RWPE2 (cell line): ENCODE measurements around the gene COL4A2.
A peak's percentile ranks its signal among the peaks of the same experiment; 100 is the strongest.

ENCODE experiments used
- ATAC-seq: fragments of 200-7000 bp; cut with Tn5 transposase; 3 replicates; pipeline ENCODE4 v1.9.1; 2021; ENCODE audit warnings: low read depth
- DNase-seq: peaks from one replicate; pipeline ENCODE4 v3.0.0-alpha.2; 2020; ENCODE audit warnings: low spot score
- H3K27ac ChIP-seq: fragments of 450-650 bp; 2 replicates; pipeline ENCODE4 v1.5.1; 2017; ENCODE audit warnings: mild to moderate bottlenecking; ENCODE audit not compliant: poor library complexity, severe bottlenecking
- H3K27me3 ChIP-seq: fragments of 250-450 bp; sonication (Bioruptor Pico); 2 replicates; pipeline ENCODE4 v1.5.1; 2021; ENCODE audit warnings: mild to moderate bottlenecking, moderate library complexity; ENCODE audit not compliant: insufficient read depth, poor library complexity, severe bottlenecking
- H3K36me3 ChIP-seq: fragments of 250-450 bp; sonication (Bioruptor Pico); 2 replicates; pipeline ENCODE4 v1.5.1; 2020; ENCODE audit warnings: low read depth, mild to moderate bottlenecking, moderate library complexity
- H3K4me1 ChIP-seq: fragments of 250-450 bp; sonication (Bioruptor Pico); 2 replicates; pipeline ENCODE4 v1.5.1; 2021; ENCODE audit warnings: mild to moderate bottlenecking, moderate library complexity; ENCODE audit not compliant: insufficient read depth, poor library complexity, severe bottlenecking
- H3K4me3 ChIP-seq: fragments of 250-450 bp; sonication (Bioruptor Pico); 2 replicates; pipeline ENCODE4 v1.5.1; 2021; ENCODE audit warnings: mild to moderate bottlenecking, moderate library complexity; ENCODE audit not compliant: severe bottlenecking
- H3K9me3 ChIP-seq: fragments of 250-450 bp; sonication (Bioruptor Pico); 2 replicates; pipeline ENCODE4 v1.5.1; 2021; ENCODE audit warnings: mild to moderate bottlenecking, moderate library complexity; ENCODE audit not compliant: severe bottlenecking
- TF ChIP-seq, protein P1 (sequence below): fragments of 450-650 bp; IDR thresholded peaks from one replicate; pipeline ENCODE4 v1.5.1; 2017; ENCODE audit warnings: mild to moderate bottlenecking, moderate library complexity; ENCODE audit not compliant: poor library complexity, severe bottlenecking

Gene COL4A2

GRCh38 chr13:110422913-110423688, 116.0 kb downstream of the COL4A2 start:
- peaks cover 10% of the 10 kb centered on the region for H3K4me1 ChIP-seq
- no peaks in the 10 kb centered on the region for H3K9me3 ChIP-seq
- peaks cover 52% of the 10 kb centered on the region for H3K36me3 ChIP-seq
- H3K4me3 ChIP-seq = no peak overlapping the region
- H3K27ac ChIP-seq = peak overlapping the region; percentile 47
- DNase-seq (no peak), ATAC-seq (peak; percentile 70)
- TF ChIP-seq, protein P1, sequence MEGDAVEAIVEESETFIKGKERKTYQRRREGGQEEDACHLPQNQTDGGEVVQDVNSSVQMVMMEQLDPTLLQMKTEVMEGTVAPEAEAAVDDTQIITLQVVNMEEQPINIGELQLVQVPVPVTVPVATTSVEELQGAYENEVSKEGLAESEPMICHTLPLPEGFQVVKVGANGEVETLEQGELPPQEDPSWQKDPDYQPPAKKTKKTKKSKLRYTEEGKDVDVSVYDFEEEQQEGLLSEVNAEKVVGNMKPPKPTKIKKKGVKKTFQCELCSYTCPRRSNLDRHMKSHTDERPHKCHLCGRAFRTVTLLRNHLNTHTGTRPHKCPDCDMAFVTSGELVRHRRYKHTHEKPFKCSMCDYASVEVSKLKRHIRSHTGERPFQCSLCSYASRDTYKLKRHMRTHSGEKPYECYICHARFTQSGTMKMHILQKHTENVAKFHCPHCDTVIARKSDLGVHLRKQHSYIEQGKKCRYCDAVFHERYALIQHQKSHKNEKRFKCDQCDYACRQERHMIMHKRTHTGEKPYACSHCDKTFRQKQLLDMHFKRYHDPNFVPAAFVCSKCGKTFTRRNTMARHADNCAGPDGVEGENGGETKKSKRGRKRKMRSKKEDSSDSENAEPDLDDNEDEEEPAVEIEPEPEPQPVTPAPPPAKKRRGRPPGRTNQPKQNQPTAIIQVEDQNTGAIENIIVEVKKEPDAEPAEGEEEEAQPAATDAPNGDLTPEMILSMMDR = no peak
- no peaks in the 10 kb centered on the region for H3K27me3 ChIP-seq

- DNase-seq (no peak), ATAC-seq (no peak)
- TF ChIP-seq, protein P1 = no peak
- Histone ChIP-seq H3K27ac (peak overlapping the region; percentile 47), H3K4me1 (peaks cover 10% of the 10 kb centered on the region), H3K4me3 (no peak overlapping the region), H3K36me3 (peaks cover 57% of the 10 kb centered on the region), H3K27me3 (no peaks in the 10 kb centered on the region), H3K9me3 (no peaks in the 10 kb centered on the region)
Measured at GRCh38 chr13:110423689-110424302, 116.7 kb downstream of the COL4A2 start.

- no peak for DNase-seq
- Histone ChIP-seq H3K36me3 (peaks cover 61% of the 10 kb centered on the region), H3K4me3 (no peak overlapping the region), H3K27me3 (no peaks in the 10 kb centered on the region), H3K27ac (no peak overlapping the region), H3K4me1 (peaks cover 10% of the 10 kb centered on the region), H3K9me3 (no peaks in the 10 kb centered on the region)
- TF ChIP-seq, protein P1 = no peak
- no peak for ATAC-seq
Measured at GRCh38 chr13:110424569-110425443, 117.7 kb downstream of the COL4A2 start.

DNA sequence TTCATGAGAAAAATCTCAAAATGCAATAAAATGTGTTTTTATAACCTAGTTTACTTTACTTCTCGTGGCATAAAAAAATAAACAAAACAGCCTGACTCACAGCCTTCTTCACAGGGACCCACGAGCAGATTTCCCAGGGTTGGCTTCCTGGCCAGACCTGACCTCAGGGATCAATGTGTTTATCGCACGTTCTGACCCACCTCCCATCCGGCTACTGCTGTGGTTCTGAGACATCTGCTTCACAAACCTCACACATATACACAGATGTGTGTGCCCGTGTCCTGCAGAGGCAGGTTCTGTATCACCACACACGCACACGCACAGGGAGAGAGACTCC, 118.3 kb downstream of the COL4A2 start:
- no peak for ATAC-seq
- no peak overlapping the region for H3K27ac ChIP-seq
- no peak for DNase-seq
- peaks cover 10% of the 10 kb centered on the region for H3K4me1 ChIP-seq
- TF ChIP-seq, protein P1 = no peak
- no peak overlapping the region for H3K4me3 ChIP-seq
- H3K27me3 ChIP-seq = no peaks in the 10 kb centered on the region
- H3K36me3 ChIP-seq = peaks cover 65% of the 10 kb centered on the region
- H3K9me3 ChIP-seq = no peaks in the 10 kb centered on the region
